ENCODE data around the gene RENBP.

The RENBP gene

DNA sequence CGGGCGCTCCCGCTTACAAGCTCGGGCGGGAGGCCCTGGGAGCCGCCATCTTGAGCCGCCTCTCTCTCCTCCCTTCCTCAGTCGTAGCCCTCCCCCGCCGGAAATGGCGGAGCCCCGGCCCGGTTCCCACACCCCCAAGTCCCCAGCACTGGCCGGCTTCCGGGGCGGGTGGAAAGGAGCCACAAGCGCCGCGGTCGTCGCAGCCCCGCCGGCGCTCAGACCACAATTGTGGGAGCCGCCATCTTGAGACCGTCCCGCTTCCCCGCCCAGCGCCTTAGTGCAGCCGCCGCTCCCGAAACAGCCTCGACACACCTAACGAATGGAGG is 26.6 kb upstream of the RENBP start:
- peak; percentile 55 to 83 (median 76) for DNase-seq (ENCODE audit: low read depth in 2 of 3, low spot score in 2 of 3)

DNA sequence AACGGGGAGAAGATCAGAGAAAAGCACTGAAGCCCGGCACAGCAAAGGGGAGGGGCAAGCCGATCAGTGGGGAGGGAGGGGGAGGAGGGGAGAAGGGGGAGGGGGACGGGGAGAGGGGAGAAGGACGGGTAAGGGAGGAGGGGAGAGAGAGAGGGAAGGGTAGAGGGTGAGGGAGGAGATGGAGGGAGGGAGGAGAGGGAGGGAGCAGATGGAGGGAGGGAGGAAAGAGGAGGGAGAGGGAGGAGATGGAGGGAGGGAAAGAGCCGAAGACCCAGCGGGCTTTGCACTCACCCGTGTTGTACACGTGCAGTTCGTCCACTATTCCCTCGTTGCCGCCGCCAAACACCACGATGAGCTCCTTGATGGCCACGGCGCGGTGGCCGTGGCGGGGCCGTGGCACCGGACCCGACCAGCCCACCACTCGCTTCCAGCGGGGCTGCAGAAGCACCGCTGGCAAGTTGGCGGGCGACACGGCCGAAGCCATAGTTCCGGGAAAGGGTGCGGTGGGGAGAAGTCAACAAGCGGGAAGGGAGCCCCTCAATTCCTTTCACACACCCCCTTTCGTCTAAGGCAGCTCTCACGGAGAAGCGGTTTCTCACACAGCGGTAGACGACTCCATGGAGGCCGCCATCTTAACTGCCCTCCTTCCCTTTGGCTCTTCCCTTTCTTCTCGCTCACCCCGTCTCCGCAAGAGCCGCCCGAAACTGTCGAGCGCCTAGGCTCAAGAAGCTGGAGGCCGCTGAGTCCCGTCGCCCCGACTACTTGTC is 26.1 kb upstream of the RENBP start:
- no peak for DNase-seq (ENCODE audit: low read depth in 2 of 3, low spot score in 2 of 3)

DNA sequence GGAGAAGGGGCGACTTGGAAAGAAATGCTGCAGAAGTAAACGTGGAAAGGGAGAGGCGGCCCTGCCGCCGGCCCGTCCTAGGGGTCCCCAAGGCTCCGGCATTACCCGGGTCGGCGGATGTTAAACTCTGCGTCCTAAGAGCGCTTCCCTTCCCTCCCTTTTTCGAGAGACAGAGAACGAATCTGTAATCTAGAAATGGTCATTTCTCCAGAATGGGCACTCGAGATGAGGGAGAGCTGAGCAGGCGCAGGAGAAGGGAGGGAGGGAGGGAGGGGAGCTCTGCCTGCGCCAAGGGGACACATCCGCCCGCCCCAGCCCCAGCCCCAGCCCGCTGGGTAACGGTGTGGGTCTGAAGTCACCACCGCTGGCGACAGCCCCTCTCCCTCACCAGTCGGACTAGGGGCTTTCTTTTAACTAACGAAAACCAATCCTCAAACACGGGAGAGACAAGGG is 25.5 kb upstream of the RENBP start:
- DNase-seq (ENCODE audit: low read depth in 2 of 3, low spot score in 2 of 3) = no peak

DNA sequence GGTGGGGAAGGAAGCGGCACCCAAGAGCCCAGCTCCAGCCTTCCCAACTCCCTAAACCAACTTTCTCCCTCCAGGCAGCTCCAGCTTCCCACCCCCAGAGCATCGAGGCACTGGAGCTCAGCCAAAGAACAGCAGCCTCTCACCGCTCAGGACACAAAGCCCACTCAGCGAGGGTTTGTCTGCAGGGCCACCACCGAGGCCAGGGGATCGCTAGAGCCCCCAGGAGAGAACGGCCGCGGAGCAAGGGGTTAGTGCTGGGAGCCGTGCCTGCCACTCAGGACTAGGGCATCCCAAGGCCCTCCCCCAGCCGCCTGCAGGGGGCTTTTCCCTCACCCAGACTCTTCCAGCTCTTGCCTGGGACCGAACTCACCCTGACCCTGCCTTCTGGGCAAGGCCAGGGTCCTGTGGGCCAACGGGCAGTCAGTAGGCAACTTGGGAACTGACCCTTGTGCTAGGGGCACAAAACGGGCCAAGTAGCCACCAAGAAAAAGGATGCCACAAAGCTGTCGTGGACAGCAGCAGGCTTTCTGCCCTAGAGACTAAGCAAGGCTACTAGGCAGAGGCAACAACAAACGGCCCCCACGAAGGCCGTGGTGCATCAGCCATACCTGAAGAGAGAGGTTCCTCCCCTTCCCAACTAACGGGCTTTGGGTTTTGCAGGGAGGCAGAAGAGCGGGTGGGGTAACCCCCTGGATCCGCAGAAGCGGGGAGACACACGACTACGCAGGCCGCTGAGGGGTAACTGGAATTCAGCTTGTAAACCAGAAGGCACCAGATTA is 24.9 kb upstream of the RENBP start:
- DNase-seq (ENCODE audit: low read depth in 2 of 3, low spot score in 2 of 3) = no peak

- no peak for DNase-seq (ENCODE audit: low read depth in 2 of 3, low spot score in 2 of 3)
These were observed 24.3 kb upstream of the RENBP start for GRCh38 chrX:153968754-153969124.

DNA sequence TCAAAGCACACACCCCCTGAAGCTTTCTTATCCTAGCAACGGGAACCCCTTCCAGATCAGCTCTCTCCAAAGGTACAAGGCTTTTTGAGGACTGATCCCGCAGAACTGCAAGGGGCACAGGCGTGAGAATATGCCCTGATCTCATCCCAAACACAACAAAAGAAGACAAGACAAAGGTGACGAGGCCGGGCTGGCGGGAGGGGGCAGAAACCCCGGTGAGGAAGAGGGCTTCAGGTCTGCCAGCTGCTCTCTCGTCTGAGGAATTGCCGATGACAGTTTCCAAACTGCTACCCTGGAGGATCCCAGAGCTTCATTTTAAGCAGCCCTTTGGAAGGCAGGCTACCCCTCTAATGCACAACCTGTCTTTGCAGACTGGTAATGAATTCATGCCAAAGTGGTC is 23.8 kb upstream of the RENBP start:
- no peak for DNase-seq (ENCODE audit: low read depth in 2 of 3, low spot score in 2 of 3)

DNA sequence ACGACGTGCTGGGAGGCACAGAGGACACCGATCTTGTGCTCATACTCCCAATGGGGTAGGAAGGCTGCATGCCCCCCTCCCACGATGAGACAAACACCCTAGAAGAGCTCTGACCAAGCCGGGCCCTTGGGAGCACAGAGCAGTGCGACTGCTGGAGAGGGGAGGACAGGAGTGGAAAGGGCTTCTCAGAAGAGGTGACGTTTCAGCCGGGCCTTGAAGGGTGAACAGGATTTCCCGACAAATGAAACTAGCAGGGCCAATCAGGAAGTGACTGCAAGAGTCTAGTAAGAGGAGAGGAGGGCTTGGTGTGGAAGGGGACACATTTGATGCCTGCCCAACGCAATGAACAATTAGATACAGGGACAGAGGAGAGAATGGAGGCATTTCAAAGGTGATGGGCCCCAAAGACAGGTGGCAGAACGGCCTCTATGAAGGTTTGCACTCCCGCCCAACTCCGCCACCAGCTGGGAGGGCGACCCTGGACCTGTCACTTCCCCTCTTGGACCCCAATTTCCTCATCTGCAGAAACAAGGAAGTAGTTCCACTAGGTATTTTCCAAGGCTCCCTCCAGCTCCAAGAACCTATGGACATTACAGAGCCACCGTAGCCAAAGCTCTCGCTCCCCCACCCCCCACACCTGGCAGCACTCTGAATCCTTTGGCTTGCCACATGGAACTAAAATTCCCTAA is 23.2 kb upstream of the RENBP start:
- DNase-seq (ENCODE audit: low read depth in 2 of 3, low spot score in 2 of 3) = no peak

DNA sequence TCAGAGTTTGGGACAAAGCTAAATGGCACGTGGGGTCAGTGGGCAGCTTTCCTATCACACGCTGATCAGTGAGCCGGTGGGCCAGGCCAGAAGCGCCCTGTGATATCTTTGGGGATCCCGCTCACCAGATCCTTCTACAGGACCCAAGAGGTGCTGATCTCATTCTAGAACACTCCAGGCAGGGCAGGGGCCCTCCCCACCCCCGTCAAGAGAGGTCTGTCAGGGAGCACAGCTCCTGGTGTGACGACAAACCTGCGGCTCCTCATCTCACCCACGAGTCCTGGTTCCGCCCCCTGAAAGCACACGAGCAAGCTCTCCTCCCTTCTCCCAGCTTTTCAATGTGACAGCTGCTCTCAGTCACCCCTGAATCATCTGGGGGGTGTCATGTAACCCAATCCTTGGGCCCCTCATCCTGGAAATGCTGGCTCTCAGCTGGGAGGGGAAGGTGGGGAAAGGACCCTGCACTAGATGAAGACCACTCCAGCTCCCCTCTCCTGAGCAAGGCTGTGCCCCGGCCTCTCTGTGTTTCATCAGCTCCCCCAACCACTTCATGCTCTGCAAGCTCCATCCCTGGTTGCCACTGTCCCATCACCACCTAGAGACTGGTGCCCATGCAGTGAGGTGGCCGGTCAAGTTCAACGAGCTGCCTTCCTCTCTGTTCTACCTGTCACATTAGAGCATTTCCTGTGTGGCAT is 22.5 kb upstream of the RENBP start:
- no peak for DNase-seq (ENCODE audit: low read depth in 2 of 3, low spot score in 2 of 3)

GRCh38 chrX:153966283-153966688 is 21.8 kb upstream of the RENBP start:
- no peak for DNase-seq (ENCODE audit: low read depth in 2 of 3, low spot score in 2 of 3)

GRCh38 chrX:153965406-153965805 is 21.0 kb upstream of the RENBP start:
- DNase-seq (ENCODE audit: low read depth in 2 of 3, low spot score in 2 of 3) = no peak

DNA sequence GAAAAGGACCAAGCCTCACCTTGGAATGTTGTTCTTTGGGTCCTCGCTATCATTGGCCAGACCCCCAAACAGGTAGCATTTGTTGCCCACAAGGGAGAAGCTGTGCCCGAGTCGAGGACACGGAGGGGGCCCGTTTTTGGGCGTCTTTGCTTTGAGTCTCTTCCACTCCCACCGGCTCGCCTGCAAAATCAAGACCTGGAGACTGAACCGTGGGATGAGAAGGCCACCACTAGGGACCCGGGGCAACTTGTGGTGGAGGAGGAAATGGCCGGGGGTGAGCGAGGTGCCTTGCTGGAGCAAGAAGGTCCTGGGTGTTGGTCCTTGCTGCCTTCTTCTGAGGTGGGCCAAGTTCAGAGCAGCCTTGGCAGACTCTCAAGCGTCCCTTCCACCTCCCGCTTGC is 19.7 kb upstream of the RENBP start:
- DNase-seq (ENCODE audit: low read depth in 2 of 3, low spot score in 2 of 3) = no peak

DNA sequence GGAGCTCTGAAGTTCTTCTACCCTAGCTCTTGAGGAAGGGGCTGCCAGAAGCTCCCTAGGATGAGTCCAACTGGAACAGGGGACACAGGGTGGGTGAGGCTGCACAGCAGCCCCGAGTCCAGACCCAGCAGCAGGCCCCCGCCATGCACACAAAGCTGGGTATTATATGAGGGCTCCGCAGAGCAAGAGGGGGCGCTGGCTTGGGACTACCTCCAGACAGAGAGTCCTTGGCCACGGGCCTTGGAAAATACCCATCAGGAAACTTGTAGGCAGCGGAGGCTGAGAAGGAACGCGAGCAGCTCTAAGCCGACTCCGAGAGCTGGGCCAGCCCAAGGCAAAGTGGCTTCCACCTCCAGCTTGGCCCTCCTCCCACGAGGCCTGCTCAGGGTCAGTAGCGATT is 19.1 kb upstream of the RENBP start:
- DNase-seq (ENCODE audit: low read depth in 2 of 3, low spot score in 2 of 3) = no peak

GRCh38 chrX:153961292-153961691 is 16.8 kb upstream of the RENBP start:
- DNase-seq (ENCODE audit: low read depth in 2 of 3, low spot score in 2 of 3) = no peak

DNA sequence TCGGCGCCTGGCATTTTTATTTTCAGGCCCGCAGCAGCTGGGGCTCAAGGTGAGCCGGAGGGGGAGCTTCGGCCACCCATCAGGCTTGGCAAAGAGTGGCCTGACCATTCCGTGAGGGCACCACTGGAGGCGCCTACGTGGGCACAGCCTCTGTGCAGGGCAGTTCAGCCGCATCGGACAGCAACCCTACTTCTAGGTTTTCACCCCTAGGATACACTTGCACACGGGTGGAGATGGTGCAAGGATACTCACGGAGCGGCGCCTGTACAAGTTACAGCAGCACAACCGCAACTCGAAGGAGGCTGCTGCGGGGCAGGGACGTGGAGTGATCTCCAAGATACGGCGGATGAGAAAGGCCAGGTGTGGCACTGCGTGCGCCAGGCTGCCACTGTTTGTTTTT is 16.3 kb upstream of the RENBP start:
- DNase-seq (ENCODE audit: low read depth in 2 of 3, low spot score in 2 of 3) = no peak

DNA sequence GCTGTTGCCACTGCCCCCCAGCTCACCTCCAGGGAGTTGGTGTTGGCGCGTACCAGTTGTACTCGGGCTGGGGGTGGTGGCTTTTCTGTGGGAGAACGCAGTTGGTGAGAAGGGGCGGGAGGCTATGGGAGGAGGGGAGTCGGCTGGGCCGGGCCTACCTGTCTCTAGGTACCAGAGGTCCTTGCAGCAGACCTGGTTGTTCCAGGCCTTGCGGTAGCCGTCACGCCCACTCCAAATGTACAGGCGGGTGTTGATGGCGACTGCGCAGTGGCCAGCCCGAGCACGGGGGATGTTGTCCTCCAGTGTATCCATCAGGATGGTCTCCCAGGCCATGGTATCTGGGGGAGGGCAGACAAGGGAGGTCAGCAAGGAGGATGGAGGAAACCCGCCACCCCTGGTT is 15.6 kb upstream of the RENBP start:
- DNase-seq (ENCODE audit: low read depth in 2 of 3, low spot score in 2 of 3) = no peak

DNA sequence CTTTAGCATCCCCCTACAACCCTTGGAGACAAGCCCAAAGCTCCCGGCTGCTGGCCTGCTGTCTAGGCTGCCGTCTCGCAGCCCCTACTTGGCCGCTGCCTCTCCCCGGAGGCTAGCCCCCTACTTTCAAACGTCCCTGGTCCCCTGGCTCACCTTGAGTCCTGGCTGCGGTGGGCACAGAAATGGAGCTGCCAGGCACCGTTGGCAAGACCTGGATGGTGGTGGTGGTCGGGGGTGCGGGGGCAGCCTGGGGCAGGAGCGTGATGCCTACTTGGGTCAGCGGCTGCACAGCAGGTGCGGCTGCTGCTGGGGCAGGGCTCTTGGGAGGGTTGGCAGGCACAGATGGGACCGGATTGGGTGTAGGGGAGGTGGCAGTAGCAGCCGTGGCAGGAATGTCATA is 15.2 kb upstream of the RENBP start:
- DNase-seq (ENCODE audit: low read depth in 2 of 3, low spot score in 2 of 3) = no peak

DNA sequence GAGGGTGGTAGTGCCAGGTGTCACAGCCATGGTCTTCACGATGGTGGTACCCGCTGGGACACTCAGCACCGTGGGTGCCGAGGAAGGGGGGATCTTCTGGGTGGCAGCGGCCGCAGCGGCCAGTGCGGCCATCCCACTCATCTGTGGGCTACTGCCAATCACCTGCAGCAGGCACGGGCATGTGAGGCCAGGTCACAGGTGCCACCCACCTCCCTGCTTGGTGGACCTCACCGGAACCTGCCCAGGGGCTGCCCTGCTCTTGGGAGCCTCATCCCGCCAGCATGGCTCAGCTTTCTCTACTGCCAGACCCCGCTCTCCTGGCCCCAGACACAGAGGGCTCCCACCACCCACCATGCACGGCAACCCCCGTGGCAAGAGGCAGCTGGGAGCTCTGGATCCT is 14.2 kb upstream of the RENBP start:
- no peak for DNase-seq (ENCODE audit: low read depth in 2 of 3, low spot score in 2 of 3)

- no peak for DNase-seq (ENCODE audit: low read depth in 2 of 3, low spot score in 2 of 3)
These were observed 12.8 kb upstream of the RENBP start for GRCh38 chrX:153957224-153957623.

DNA sequence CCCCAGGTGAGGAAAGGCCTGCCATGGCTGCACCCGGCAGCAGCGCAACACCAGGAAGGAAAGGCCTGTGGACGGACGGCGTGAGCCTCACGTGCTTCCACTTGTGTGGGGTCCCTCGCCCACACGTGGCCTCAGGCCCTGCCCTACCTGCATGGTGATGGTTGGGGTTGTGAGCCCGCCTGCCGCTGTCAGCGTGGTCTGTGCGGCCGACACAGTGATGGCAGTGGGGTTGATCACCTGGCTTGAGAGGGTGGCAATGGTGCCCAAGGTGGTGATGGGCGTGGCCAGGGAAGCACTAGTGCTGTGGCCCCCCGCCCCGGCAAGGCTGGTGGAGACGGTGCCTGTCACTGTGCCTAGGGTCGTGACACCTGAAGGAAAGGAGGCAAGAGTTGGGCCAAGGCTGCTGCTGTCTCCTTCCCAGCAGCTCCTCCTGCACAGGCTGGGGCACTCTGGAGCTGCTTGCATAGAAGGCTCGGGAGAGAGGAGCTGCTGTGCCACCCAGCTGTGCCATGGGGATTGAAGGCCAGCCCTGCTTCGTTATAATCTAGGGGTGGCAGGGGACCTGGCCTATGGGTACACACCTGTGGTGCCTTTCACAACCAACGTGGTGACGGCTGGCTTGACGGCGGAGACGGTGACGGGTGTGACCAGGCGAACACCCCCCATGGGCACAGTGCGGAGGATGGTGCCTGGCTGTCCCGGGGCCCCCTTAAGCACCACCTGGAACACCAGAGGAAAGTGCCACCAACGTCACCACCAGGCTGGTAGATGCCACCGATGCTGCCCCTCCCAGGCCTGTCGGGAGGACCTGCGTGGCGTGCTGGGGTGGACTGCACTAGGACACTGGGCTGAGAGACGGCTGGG is 11.8 kb upstream of the RENBP start:
- no peak for DNase-seq (ENCODE audit: low read depth in 2 of 3, low spot score in 2 of 3)

GRCh38 chrX:153955228-153955732 is 10.8 kb upstream of the RENBP start:
- no peak for DNase-seq (ENCODE audit: low read depth in 2 of 3, low spot score in 2 of 3)

All from activated CD8-positive, alpha-beta memory T cell treated with anti-CD3 and anti-CD28 coated beads for 48 hours (primary cell).